DLD1 (cell line): ENCODE results near the gene DACH1.

Source experiments
- in situ Hi-C: cut with HindIII; loops from 2 replicates; pipeline ENCODE4 v1.10.0; 2017; ENCODE audit warnings: low sequenced_read_pairs

Gene DACH1

GRCh38 chr13:71448080-71448630 is 418.8 kb downstream of the DACH1 start:
- in situ Hi-C loops, result no loop called here

- in situ Hi-C loops, result no loop called here
Measured at GRCh38 chr13:71437704-71438103, 429.3 kb downstream of the DACH1 start.

- in situ Hi-C loops, result no loop called here
Measured at GRCh38 chr13:71430681-71431080, 436.3 kb downstream of the DACH1 start.

GRCh38 chr13:71417205-71417604 is 449.8 kb downstream of the DACH1 start:
- in situ Hi-C loops, result no loop called here

- in situ Hi-C loops, result no loop called here
Measured at GRCh38 chr13:71412231-71412630, 454.8 kb downstream of the DACH1 start.

- in situ Hi-C loops, result no loop called here
Measured at GRCh38 chr13:71408416-71408815, 458.6 kb downstream of the DACH1 start.

GRCh38 chr13:71399631-71400215 is 467.3 kb downstream of the DACH1 start:
- in situ Hi-C loops, result no loop called here

GRCh38 chr13:71396149-71396548 is 470.9 kb downstream of the DACH1 start:
- in situ Hi-C loops, result no loop called here

- in situ Hi-C loops, result no loop called here
Measured at GRCh38 chr13:71395053-71395452, 472.0 kb downstream of the DACH1 start.

GRCh38 chr13:71394176-71394575 is 472.8 kb downstream of the DACH1 start:
- in situ Hi-C loops, result no loop called here
